Upper lobe of left lung (tissue), 6 donors: ENCODE measurements around the gene TMEM258. TPM values are rescaled to one million over a fixed set of nuclear protein-coding genes. Genes with fewer than 3 reads are reported as not detected.

ENCODE experiments used
- ATAC-seq, 2 donors: fragments of 200-7000 bp; cut with Tn5 transposase; one replicate each; pipeline ENCODE4 v1.9.1; 2022; ENCODE audit warnings: mild to moderate bottlenecking in 2 of 2, moderate library complexity in 2 of 2; ENCODE audit not compliant: low FRiP score in 2 of 2
- DNase-seq, 2 donors: peaks; one replicate each; pipeline ENCODE4 v3.0.0-alpha.2; 2019 to 2020
- H3K27ac ChIP-seq, 4 donors: fragments of 200-600 bp; sonication (generic); one replicate each; pipeline ENCODE4 v1.5.1; 2016 to 2019
- H3K27me3 ChIP-seq, 4 donors: fragments of 200-600 bp; sonication (generic); one replicate each; pipeline ENCODE4 v1.5.1; 2017 to 2019
- H3K36me3 ChIP-seq, 4 donors: fragments of 200-600 bp; sonication (generic); one replicate each; pipeline ENCODE4 v1.5.1; 2016 to 2019
- H3K4me1 ChIP-seq, 4 donors: fragments of 200-600 bp; sonication (generic); one replicate each; pipeline ENCODE4 v1.5.1; 2018 to 2019
- H3K4me3 ChIP-seq, 4 donors: fragments of 200-600 bp; sonication (generic); one replicate each; pipeline ENCODE4 v1.5.1; 2017 to 2019; ENCODE audit warnings: mild to moderate bottlenecking in 2 of 4, moderate library complexity in 1 of 4
- H3K9me3 ChIP-seq, 4 donors: fragments of 200-600 bp; sonication (generic); one replicate each; pipeline ENCODE4 v1.5.1; 2018 to 2019
- EP300 ChIP-seq, 4 donors: sonication (generic); formaldehyde crosslinking; IDR thresholded peaks; one replicate each; pipeline ENCODE4 v1.5.1; 2017; ENCODE audit warnings: antibody characterized with exemption in 4 of 4, control low read depth in 2 of 4
- POLR2A ChIP-seq, 4 donors: fragments of 450-650 bp; IDR thresholded peaks; one replicate each; pipeline ENCODE4 v1.5.1; 2016 to 2017; ENCODE audit warnings: antibody characterized with exemption in 4 of 4, mild to moderate bottlenecking in 2 of 4
- POLR2AphosphoS5 ChIP-seq, 2 donors: sonication (generic); formaldehyde crosslinking; IDR thresholded peaks; one replicate each; pipeline ENCODE4 v1.5.1; 2017; ENCODE audit warnings: antibody characterized with exemption in 2 of 2
- WGBS, 2 donors: methylation state at CpG; one replicate each; pipeline ENCODE4 v1.1.5; 2017 to 2018; 5-methylcytosine and 5-hydroxymethylcytosine counted together
- total RNA-seq, 6 donors: library from RNA; depleted of rRNA in 4 of 6; stranded (reverse); fragments of >200 nt in 4 of 6; gene quantifications; one replicate each; pipeline versions ENCODE4 v1.1.0 to v1.2.1, GENCODE V29; 2016 to 2021
- TF ChIP-seq, protein P1 (sequence below), 6 experiments: fragments of 450-650 bp in 4 of 6; fragments of 200-600 bp in 2 of 6; sonication (generic) in 2 of 6; IDR thresholded peaks; one replicate each; pipeline ENCODE4 v1.5.1; 2016 to 2019; ENCODE audit warnings: antibody characterized with exemption in 6 of 6
- donor health status: DM: no; HTN: no; CAD: no; lungs with moderate emphysema.
- donor health status: DM: no; HTN: yes; CAD: no; lungs with severe emphysema.

Gene TMEM258
- total RNA-seq, 6 donors from 2014 or later = 8.4 to 106 (median 34.9) TPM

DNA sequence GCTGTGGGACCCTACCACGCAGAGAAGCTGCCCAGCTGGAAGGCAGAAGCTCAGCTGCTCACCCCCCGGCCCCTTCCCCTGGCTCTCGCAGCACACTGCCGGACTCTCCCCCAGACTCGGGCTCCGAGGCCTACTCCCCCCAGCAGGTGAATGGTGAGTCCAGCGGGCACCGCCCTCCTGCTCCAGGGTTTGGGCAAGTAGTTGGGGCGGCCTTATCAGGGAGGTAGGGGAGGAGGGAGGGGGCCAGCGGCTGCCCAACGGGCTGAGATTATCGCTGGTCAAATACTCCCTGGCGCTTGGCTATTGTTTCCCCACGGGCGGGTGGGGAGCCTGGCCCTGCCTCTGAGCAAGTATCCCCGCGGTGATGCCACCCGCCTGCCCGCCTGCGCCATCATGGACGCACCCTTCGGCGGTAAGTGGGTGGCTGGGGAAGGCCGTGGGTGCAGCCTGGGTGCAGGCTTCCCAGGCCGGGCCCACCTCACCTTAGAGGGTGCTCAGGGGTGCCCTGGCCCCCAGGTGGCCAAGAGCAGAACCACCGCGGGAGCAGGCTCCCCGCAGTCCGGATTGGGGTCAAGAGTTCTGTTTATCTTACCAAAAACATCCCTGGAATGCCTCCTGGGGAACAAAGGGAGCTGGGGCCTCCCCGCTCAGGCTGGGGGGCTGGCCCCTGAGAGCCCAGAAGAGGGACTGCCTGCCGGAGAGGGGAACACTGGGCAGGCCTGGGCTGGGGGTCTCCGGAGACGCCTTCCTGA is 23.1 kb downstream of the TMEM258 start:
- H3K4me3 ChIP-seq = no peak overlapping the region
- no peaks in the 10 kb centered on the region for H3K9me3 ChIP-seq
- TF ChIP-seq, protein P1, sequence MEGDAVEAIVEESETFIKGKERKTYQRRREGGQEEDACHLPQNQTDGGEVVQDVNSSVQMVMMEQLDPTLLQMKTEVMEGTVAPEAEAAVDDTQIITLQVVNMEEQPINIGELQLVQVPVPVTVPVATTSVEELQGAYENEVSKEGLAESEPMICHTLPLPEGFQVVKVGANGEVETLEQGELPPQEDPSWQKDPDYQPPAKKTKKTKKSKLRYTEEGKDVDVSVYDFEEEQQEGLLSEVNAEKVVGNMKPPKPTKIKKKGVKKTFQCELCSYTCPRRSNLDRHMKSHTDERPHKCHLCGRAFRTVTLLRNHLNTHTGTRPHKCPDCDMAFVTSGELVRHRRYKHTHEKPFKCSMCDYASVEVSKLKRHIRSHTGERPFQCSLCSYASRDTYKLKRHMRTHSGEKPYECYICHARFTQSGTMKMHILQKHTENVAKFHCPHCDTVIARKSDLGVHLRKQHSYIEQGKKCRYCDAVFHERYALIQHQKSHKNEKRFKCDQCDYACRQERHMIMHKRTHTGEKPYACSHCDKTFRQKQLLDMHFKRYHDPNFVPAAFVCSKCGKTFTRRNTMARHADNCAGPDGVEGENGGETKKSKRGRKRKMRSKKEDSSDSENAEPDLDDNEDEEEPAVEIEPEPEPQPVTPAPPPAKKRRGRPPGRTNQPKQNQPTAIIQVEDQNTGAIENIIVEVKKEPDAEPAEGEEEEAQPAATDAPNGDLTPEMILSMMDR (IDR thresholded peaks at IDR 0.05) = peak in 3 of 6 experiments; percentile 12 to 70 (median 15)
- TF ChIP-seq EP300 (IDR thresholded peaks at IDR 0.05) (no peak), POLR2A (IDR thresholded peaks at IDR 0.05) (no peak), POLR2AphosphoS5 (IDR thresholded peaks at IDR 0.05) (no peak)
- ATAC-seq (peak in 1 of 2 donors; percentile 41), DNase-seq (peak in 1 of 2 donors; percentile 83)
- H3K36me3 ChIP-seq = no peaks in the 10 kb centered on the region
- no peaks in the 10 kb centered on the region for H3K27me3 ChIP-seq
- 36 to 81% methylated on average over 7 to 24 of the region's 33 CpGs for WGBS, 2 donors
- H3K4me1 ChIP-seq = peaks cover 0 to 11% (median 7%) of the 10 kb centered on the region in 4 donors
- peak overlapping the region; percentile 31 to 70 (median 56) for H3K27ac ChIP-seq

DNA sequence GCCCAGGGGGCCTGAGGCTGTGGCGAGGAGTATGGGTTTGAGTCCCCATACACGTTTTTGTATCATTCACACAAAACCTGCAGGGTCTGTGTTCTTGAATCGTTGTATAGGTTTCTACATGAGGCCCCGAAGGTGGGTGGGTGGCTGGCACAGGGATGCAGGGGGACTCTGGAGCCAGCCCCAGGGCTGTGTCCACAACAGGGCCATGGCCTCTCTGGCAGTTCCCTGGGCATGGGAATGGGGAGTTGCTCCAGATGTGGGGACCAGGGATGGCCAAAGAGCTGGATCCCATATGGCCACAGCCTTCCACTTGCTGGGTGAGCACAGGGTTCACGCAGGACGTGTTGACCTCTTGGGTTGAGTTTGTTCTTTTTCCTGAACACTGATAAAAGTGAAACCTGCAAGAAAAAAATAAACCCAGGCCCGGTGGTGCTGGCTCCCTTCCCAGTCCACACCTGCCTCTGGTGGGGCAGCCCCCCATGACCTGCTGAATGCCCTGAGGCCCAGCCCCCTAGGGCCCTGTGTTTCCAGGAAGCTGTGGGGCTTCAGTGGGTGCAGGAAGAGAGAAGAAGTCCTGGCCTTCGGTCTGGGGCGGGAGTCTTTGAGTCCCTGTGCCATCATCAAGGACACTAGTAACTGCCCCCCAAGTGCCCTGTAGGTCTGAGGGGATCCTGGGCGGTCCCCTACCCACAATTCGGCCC is 23.9 kb downstream of the TMEM258 start:
- no peaks in the 10 kb centered on the region for H3K36me3 ChIP-seq
- WGBS, 2 donors = 65 to 74% methylated on average over 7 to 11 of the region's 11 CpGs
- TF ChIP-seq POLR2AphosphoS5 (IDR thresholded peaks at IDR 0.05) = no peak
- TF ChIP-seq, protein P1 (IDR thresholded peaks at IDR 0.05) = no peak
- TF ChIP-seq POLR2A (IDR thresholded peaks at IDR 0.05) = no peak
- no peak for TF ChIP-seq EP300 (IDR thresholded peaks at IDR 0.05)
- H3K9me3 ChIP-seq = no peaks in the 10 kb centered on the region
- H3K4me1 ChIP-seq = peaks cover 0 to 11% (median 7%) of the 10 kb centered on the region in 4 donors
- H3K27me3 ChIP-seq = no peaks in the 10 kb centered on the region
- peak in 1 of 2 donors; percentile 34 for DNase-seq
- no peak for ATAC-seq
- H3K27ac ChIP-seq = peak overlapping the region; percentile 31 to 70 (median 56)
- no peak overlapping the region for H3K4me3 ChIP-seq

DNA sequence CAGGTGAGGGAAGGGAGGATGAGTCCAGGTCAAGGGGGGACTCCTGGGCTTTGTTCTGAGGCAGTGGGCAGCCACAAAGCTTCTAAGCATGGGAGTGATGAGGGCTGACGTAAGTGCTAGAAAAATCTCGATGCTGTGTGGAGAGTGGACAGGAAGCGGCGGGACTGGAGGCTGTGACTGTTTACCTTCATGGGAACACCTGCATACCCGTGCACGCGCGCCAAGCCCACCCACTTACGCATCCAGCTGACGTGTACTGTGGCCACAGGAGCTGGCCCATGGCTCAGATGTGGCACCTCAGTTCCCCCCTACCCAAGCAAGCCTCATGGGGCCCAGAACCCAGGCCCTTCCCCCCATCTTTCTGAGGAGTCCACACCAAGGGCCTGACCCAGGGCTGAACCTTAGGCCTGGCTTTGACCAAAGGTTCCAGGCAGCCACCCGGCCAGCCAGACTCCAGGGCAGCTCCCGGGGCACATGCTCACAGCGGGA is 26.0 kb downstream of the TMEM258 start:
- H3K4me3 ChIP-seq = no peak overlapping the region
- peaks cover 0 to 5% (median 1%) of the 10 kb centered on the region in 4 donors for H3K4me1 ChIP-seq
- no peaks in the 10 kb centered on the region for H3K9me3 ChIP-seq
- WGBS, 2 donors = 71 to 72% methylated on average over 11 to 12 of the region's 13 CpGs
- H3K36me3 ChIP-seq = no peaks in the 10 kb centered on the region
- H3K27ac ChIP-seq = peak overlapping the region in 3 of 4 donors; percentile 30 to 57 (median 34)
- ATAC-seq = no peak
- no peaks in the 10 kb centered on the region for H3K27me3 ChIP-seq
- peak in 1 of 2 donors; percentile 30 for DNase-seq
- no peak for TF ChIP-seq POLR2A (IDR thresholded peaks at IDR 0.05)
- TF ChIP-seq EP300 (IDR thresholded peaks at IDR 0.05) = no peak
- TF ChIP-seq, protein P1 (IDR thresholded peaks at IDR 0.05) = no peak
- TF ChIP-seq POLR2AphosphoS5 (IDR thresholded peaks at IDR 0.05) = no peak

DNA sequence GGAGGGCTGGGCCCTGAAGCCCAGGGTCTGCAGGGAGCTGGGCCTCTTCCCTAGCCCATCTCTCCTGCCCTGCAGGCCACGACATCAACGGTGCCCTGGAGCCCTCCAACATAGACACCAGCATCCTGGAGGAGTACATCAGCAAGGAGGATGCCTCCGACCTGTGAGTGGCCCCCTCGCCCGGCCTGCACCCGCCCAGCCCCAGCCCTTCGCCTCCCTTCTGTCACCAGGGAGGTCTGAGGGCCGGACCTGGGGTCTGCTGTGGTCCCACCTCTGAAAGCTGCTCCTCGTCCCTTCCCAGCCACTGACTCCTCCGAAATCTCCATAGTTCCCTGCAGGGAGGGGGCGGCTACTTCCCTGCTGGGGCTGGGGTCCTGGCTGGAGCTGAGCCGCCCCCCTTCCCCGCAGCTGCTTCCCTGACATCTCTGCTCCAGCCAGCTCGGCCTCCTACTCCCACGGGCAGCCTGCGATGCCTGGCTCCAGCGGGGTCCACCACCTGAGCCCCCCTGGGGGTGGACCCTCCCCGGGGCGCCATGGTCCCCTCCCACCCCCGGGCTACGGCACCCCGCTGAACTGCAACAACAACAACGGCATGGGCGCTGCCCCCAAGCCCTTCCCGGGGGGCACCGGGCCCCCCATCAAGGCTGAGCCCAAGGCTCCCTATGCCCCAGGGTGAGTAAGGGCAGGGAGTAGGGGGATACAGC is 26.7 kb downstream of the TMEM258 start:
- DNase-seq = peak in 1 of 2 donors; percentile 75
- Histone ChIP-seq H3K36me3 (no peaks in the 10 kb centered on the region), H3K4me3 (no peak overlapping the region), H3K9me3 (no peaks in the 10 kb centered on the region), H3K27ac (peak overlapping the region in 3 of 4 donors; percentile 30 to 57 (median 34)), H3K27me3 (no peaks in the 10 kb centered on the region), H3K4me1 (peaks cover 0 to 5% (median 1%) of the 10 kb centered on the region in 4 donors)
- no peak for TF ChIP-seq POLR2A (IDR thresholded peaks at IDR 0.05)
- TF ChIP-seq EP300 (IDR thresholded peaks at IDR 0.05) = no peak
- TF ChIP-seq, protein P1 (IDR thresholded peaks at IDR 0.05) = no peak
- TF ChIP-seq POLR2AphosphoS5 (IDR thresholded peaks at IDR 0.05) = no peak
- WGBS, 2 donors = 90 to 91% methylated on average over 6 to 26 of the region's 26 CpGs
- no peak for ATAC-seq
